NB4 (cell line): ENCODE results near the gene ABHD18.
"Not testable (repeated sequence)": the region's sequence is repeated elsewhere in the genome, so short reads cannot be mapped to it uniquely, and the experiment has no call there.

Source experiments
- DNase-seq: peaks from one replicate; pipeline ENCODE4 v3.0.0; 2010; ENCODE audit warnings: low read depth
- H3K4me3 ChIP-seq: one replicate; pipeline ENCODE4 v1.5.1; 2011; ENCODE audit warnings: mild to moderate bottlenecking, low read depth, low read length, moderate library complexity
- MAX ChIP-seq: IDR thresholded peaks from 2 replicates; pipeline ENCODE4 v1.6.1; 2011; ENCODE audit warnings: low read depth, low read length
- MYC ChIP-seq: IDR thresholded peaks from 2 replicates; pipeline ENCODE4 v1.6.1; 2011; ENCODE audit warnings: low read depth, low read length
- POLR2A ChIP-seq: IDR thresholded peaks from 2 replicates; pipeline ENCODE4 v1.6.1; 2011; ENCODE audit warnings: mild to moderate bottlenecking; ENCODE audit not compliant: insufficient read length; ENCODE audit errors: extremely low read depth
- TF ChIP-seq, protein P1 (sequence below): IDR thresholded peaks from one replicate; pipeline ENCODE4 v1.5.1; 2012; ENCODE audit warnings: low read depth, low read length

ABHD18 gene

GRCh38 chr4:128061566-128062536, 96.6 kb downstream of the ABHD18 start:
- peak; percentile 70 for DNase-seq
- peak overlapping the region; percentile 68 for H3K4me3 ChIP-seq

GRCh38 chr4:128066453-128066820, 101.2 kb downstream of the ABHD18 start:
- DNase-seq, H3K4me3 ChIP-seq: not testable (repeated sequence)

More at GRCh38 chr4:128061566-128062536, 96.6 kb downstream of the ABHD18 start:
- TF ChIP-seq, protein P1, sequence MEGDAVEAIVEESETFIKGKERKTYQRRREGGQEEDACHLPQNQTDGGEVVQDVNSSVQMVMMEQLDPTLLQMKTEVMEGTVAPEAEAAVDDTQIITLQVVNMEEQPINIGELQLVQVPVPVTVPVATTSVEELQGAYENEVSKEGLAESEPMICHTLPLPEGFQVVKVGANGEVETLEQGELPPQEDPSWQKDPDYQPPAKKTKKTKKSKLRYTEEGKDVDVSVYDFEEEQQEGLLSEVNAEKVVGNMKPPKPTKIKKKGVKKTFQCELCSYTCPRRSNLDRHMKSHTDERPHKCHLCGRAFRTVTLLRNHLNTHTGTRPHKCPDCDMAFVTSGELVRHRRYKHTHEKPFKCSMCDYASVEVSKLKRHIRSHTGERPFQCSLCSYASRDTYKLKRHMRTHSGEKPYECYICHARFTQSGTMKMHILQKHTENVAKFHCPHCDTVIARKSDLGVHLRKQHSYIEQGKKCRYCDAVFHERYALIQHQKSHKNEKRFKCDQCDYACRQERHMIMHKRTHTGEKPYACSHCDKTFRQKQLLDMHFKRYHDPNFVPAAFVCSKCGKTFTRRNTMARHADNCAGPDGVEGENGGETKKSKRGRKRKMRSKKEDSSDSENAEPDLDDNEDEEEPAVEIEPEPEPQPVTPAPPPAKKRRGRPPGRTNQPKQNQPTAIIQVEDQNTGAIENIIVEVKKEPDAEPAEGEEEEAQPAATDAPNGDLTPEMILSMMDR = peak; percentile 17
- TF ChIP-seq MYC = no peak

DNA sequence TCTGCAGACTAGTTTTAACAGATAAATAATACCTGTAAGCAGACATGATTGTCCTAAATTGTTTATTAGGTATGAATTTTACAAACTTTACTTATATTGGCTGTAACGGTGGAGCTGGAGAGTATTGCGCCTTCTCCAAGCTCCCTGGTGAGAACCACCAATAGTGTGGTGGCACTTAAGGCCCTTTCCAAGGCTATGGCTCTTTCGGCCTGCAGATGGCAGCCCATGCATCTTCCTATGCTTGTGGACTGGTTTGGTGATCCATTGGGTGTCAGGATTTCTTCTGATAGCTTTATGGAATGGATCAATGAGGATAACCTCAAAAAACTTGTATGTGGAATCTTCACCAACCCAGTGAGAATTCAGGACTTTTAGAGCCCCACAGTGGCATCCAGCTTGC, 103.7 kb downstream of the ABHD18 start:
- TF ChIP-seq, protein P1 = peak; percentile 30
- TF ChIP-seq MAX (no peak), POLR2A (no peak), MYC (no peak)
- peak; percentile 53 for DNase-seq
- H3K4me3 ChIP-seq = no peak overlapping the region

GRCh38 chr4:128076464-128076863, 111.3 kb downstream of the ABHD18 start:
- H3K4me3 ChIP-seq = no peak overlapping the region
- DNase-seq = no peak
- TF ChIP-seq, protein P1 = no peak
- TF ChIP-seq POLR2A (no peak), MYC (no peak), MAX (no peak)
